Tibial nerve (tissue), 4 donors: Measurements from ENCODE around the gene MDN1. TPM values are rescaled to one million over a fixed set of nuclear protein-coding genes. Genes with fewer than 3 reads are reported as not detected.

Experiments
- DNase-seq, 2 donors: peaks; one replicate each; pipeline ENCODE4 v3.0.0-alpha.2; 2019; ENCODE audit warnings: low spot score in 2 of 2
- H3K27ac ChIP-seq, 4 donors: fragments of 200-600 bp; sonication (generic) in 3 of 4; one replicate each; pipeline ENCODE4 v1.5.1; 2017 to 2019; ENCODE audit warnings: mild to moderate bottlenecking in 1 of 4
- H3K27me3 ChIP-seq, 2 donors: fragments of 200-600 bp; sonication (generic) in 1 of 2; one replicate each; pipeline versions ENCODE4 v1.5.1 to v1.6.0; 2017 to 2019
- H3K36me3 ChIP-seq, 3 donors: fragments of 200-600 bp; sonication (generic); one replicate each; pipeline ENCODE4 v1.5.1; 2018 to 2019
- H3K4me1 ChIP-seq, 4 donors: fragments of 200-600 bp; sonication (generic) in 3 of 4; one replicate each; pipeline ENCODE4 v1.5.1; 2017 to 2019
- H3K4me3 ChIP-seq, 4 donors: fragments of 200-600 bp; sonication (generic) in 3 of 4; one replicate each; pipeline ENCODE4 v1.5.1; 2017 to 2019; ENCODE audit warnings: mild to moderate bottlenecking in 1 of 4, moderate library complexity in 1 of 4
- H3K9me3 ChIP-seq, 4 donors: fragments of 200-600 bp; sonication (generic) in 3 of 4; one replicate each; pipeline ENCODE4 v1.5.1; 2017 to 2019
- EP300 ChIP-seq, 2 donors: sonication (generic); formaldehyde crosslinking; IDR thresholded peaks; one replicate each; pipeline ENCODE4 v1.6.1; 2017; ENCODE audit warnings: antibody characterized with exemption in 2 of 2, mild to moderate bottlenecking in 1 of 2
- POLR2A ChIP-seq, 2 donors: fragments of 450-650 bp; IDR thresholded peaks; one replicate each; pipeline ENCODE4 v1.6.1; 2017; ENCODE audit warnings: antibody characterized with exemption in 2 of 2, mild to moderate bottlenecking in 2 of 2, moderate library complexity in 2 of 2
- WGBS, 2 donors: methylation state at CpG; one replicate each; pipeline ENCODE4 v1.1.5; 2018; 5-methylcytosine and 5-hydroxymethylcytosine counted together
- total RNA-seq, 4 donors: library from RNA; depleted of rRNA; stranded (reverse); fragments of >200 nt; gene quantifications; one replicate each; pipeline ENCODE4 v1.1.0, GENCODE V29; 2016
- TF ChIP-seq, protein P1 (sequence below), 5 experiments: fragments of 200-600 bp in 3 of 5; fragments of 450-650 bp in 2 of 5; sonication (generic) in 3 of 5; IDR thresholded peaks; one replicate each; pipeline ENCODE4 v1.5.1; 2016 to 2019; ENCODE audit warnings: antibody characterized with exemption in 5 of 5, mild to moderate bottlenecking in 3 of 5, moderate library complexity in 2 of 5

The MDN1 gene
- total RNA-seq, 4 donors from 2014 or later: 29.4 to 46.2 (median 39.8) TPM

DNA sequence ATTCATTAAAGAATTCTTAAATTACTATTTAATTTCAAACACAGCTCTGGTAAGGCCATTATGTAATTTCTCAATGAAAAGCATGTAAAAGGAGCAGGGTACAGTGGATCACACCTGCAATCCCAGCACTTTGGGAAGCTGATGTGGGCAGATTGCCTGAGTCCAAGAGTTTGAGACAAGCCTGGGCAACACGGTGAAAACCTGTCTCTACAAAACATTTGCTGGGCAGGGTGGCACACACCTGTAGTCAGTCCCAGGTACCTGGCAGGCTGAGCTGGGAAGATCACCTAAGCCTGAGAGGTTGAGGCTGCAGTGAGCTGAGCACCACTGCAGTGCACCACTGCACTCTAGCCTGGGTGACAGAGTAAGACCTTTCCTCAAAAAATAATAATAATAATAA, 37.4 kb downstream of the MDN1 start:
- no peaks in the 10 kb centered on the region for H3K4me1 ChIP-seq
- no peak overlapping the region for H3K27ac ChIP-seq
- peaks cover 0 to 6% (median 0%) of the 10 kb centered on the region in 4 donors for H3K9me3 ChIP-seq
- H3K27me3 ChIP-seq: no peaks in the 10 kb centered on the region
- DNase-seq: no peak
- H3K4me3 ChIP-seq: no peak overlapping the region
- TF ChIP-seq, protein P1, sequence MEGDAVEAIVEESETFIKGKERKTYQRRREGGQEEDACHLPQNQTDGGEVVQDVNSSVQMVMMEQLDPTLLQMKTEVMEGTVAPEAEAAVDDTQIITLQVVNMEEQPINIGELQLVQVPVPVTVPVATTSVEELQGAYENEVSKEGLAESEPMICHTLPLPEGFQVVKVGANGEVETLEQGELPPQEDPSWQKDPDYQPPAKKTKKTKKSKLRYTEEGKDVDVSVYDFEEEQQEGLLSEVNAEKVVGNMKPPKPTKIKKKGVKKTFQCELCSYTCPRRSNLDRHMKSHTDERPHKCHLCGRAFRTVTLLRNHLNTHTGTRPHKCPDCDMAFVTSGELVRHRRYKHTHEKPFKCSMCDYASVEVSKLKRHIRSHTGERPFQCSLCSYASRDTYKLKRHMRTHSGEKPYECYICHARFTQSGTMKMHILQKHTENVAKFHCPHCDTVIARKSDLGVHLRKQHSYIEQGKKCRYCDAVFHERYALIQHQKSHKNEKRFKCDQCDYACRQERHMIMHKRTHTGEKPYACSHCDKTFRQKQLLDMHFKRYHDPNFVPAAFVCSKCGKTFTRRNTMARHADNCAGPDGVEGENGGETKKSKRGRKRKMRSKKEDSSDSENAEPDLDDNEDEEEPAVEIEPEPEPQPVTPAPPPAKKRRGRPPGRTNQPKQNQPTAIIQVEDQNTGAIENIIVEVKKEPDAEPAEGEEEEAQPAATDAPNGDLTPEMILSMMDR (IDR thresholded peaks at IDR 0.05): no peak
- TF ChIP-seq EP300 (IDR thresholded peaks at IDR 0.05): no peak
- no peak for TF ChIP-seq POLR2A (IDR thresholded peaks at IDR 0.05)
- WGBS, 2 donors: 79 to 82% methylated on average over 1 of the region's 1 CpG
- peaks cover 0 to 92% (median 7%) of the 10 kb centered on the region in 3 donors for H3K36me3 ChIP-seq

DNA sequence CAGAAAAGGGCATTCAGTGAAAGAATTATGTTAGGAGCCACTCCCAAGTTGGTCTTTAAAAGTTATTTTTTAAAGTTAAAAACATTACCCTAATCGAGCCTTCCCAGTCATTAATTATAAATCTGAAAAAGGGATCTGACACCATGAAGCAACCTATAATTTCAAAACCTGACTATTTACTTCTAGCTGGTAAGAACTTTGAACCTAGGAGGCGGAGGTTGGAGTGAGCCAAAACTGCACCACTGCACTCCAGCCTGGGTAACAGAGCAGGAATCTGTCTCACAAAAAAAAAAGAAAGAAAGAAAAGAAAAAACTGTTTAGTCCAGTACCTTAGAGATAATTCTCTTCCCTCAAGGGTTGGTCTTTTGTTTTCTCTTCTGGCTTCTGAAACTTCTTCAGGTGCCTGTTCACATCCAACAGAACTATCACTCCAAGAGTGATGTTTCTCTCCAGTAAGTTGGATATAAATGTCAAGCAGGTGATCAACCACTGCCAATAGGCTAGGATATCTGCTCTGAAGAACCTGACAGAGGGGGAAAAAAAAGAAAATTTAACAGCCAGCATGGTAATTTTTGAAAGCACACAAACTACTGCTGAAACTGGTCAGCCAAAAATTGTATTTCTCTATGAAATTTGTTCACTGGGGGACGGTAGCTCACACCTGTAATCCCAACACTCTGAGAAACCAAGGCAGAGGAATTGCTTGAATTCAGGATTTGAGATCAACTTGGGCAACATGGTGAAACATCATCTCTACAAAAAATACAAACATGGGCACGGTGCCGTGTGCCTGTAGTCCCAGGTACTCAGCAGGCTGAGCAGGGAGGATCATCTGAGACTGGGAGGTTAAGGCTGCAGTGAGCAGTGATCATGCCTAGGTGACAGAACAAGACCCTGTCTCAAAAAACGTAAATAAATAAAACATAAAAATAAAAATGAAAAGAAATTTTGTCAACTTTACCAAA, 38.2 kb downstream of the MDN1 start:
- no peak overlapping the region for H3K4me3 ChIP-seq

GRCh38 chr6:89777455-89777854, 42.1 kb downstream of the MDN1 start:
- no peaks in the 10 kb centered on the region for H3K4me1 ChIP-seq
- no peak overlapping the region for H3K27ac ChIP-seq
- peaks cover 0 to 89% (median 0%) of the 10 kb centered on the region in 3 donors for H3K36me3 ChIP-seq
- H3K27me3 ChIP-seq: no peaks in the 10 kb centered on the region
- DNase-seq: no peak
- H3K9me3 ChIP-seq: no peaks in the 10 kb centered on the region
- no peak for TF ChIP-seq POLR2A (IDR thresholded peaks at IDR 0.05)
- TF ChIP-seq, protein P1 (IDR thresholded peaks at IDR 0.05): no peak
- TF ChIP-seq EP300 (IDR thresholded peaks at IDR 0.05): no peak
- no peak overlapping the region for H3K4me3 ChIP-seq
- 95 to 100% methylated on average over 2 of the region's 2 CpGs for WGBS, 2 donors

More for the DNA sequence above, 38.2 kb downstream of the MDN1 start:
- peaks cover 0 to 90% (median 7%) of the 10 kb centered on the region in 3 donors for H3K36me3 ChIP-seq
- TF ChIP-seq POLR2A (IDR thresholded peaks at IDR 0.05) (no peak), EP300 (IDR thresholded peaks at IDR 0.05) (no peak)
- WGBS, 2 donors: 95% methylated on average over 6 of the region's 6 CpGs
- peaks cover 0 to 6% (median 0%) of the 10 kb centered on the region in 4 donors for H3K9me3 ChIP-seq
- DNase-seq: no peak
- no peak overlapping the region for H3K27ac ChIP-seq
- no peaks in the 10 kb centered on the region for H3K4me1 ChIP-seq
- H3K27me3 ChIP-seq: no peaks in the 10 kb centered on the region

DNA sequence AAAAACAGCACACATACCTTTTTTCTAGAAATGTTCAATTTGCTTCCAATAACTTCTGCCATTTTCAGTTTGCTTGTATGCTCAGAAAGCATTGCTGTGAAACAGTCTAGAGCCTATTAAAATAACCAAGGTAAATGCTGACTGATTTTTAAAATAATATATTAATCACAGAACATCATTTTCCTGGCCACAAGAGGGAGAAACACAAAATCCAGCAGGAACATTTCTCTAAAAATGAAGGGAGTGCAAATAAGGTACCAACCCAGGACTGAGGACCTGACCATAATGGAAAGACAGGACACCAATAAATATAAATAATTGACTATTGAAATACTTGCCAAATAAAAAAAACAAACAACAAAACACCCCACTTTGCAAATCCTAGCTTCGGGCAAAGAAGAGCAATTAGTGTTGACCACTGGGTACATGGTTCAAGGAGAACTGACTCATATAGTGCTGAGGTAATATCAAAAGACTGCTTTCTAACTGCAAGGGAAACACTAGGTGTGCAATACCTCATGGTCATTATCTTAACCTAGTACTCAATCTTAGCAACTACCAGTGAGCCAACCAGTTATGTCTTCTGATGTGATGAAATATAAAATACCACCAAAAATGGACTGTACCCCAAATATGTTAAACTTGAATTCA, 42.9 kb downstream of the MDN1 start:
- H3K36me3 ChIP-seq: peaks cover 3 to 89% (median 3%) of the 10 kb centered on the region in 3 donors
- no peaks in the 10 kb centered on the region for H3K4me1 ChIP-seq
- H3K9me3 ChIP-seq: no peaks in the 10 kb centered on the region
- H3K27ac ChIP-seq: no peak overlapping the region
- H3K27me3 ChIP-seq: no peaks in the 10 kb centered on the region
- DNase-seq: no peak
- H3K4me3 ChIP-seq: no peak overlapping the region
- 97 to 98% methylated on average over 1 of the region's 1 CpG for WGBS, 2 donors
- TF ChIP-seq POLR2A (IDR thresholded peaks at IDR 0.05): no peak
- TF ChIP-seq, protein P1 (IDR thresholded peaks at IDR 0.05): no peak
- TF ChIP-seq EP300 (IDR thresholded peaks at IDR 0.05): no peak

DNA sequence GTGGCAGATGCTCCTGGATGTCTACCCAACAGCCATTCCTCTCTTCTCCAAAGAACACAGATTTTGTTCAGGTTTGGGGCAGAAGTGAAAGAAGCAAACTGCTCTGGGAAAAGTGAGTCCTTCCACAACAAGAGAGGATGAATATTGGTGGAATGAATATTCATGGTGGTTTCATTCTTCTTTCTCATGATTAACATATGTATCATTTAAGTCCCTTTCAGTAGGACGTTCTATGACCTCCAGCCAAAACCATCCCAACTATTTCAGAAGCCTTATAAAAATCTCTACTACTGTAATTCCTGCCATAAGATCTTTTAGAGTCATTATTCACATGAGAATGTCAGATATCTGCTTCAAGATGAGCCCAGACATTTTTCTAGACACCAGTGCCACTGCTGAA, 44.4 kb downstream of the MDN1 start:
- H3K9me3 ChIP-seq: no peaks in the 10 kb centered on the region
- TF ChIP-seq POLR2A (IDR thresholded peaks at IDR 0.05): no peak
- TF ChIP-seq, protein P1 (IDR thresholded peaks at IDR 0.05): no peak
- TF ChIP-seq EP300 (IDR thresholded peaks at IDR 0.05): no peak
- H3K27me3 ChIP-seq: no peaks in the 10 kb centered on the region
- no peaks in the 10 kb centered on the region for H3K4me1 ChIP-seq
- H3K36me3 ChIP-seq: peaks cover 3 to 89% (median 9%) of the 10 kb centered on the region in 3 donors
- WGBS, 2 donors: 64 to 70% methylated on average over 1 of the region's 1 CpG
- no peak overlapping the region for H3K4me3 ChIP-seq
- H3K27ac ChIP-seq: no peak overlapping the region
- no peak for DNase-seq
